HG03460 (cell line): ENCODE results near the gene ZNF619.

Experiments
- ATAC-seq: cut with Tn5 transposase; IDR thresholded peaks from one replicate; pipeline ENCODE4 v1.9.1; 2021; ENCODE audit not compliant: unreplicated experiment

Gene ZNF619

GRCh38 chr3:40528426-40528825 lies 51.5 kb downstream of the ZNF619 start:
- no peak for ATAC-seq

- no peak for ATAC-seq
These were observed 55.3 kb downstream of the ZNF619 start for GRCh38 chr3:40532252-40532651.

- ATAC-seq, result no peak
These were observed 57.4 kb downstream of the ZNF619 start for GRCh38 chr3:40534283-40534682.
